Mucosa of descending colon (tissue), 3 donors: Measurements from ENCODE around the gene ARHGEF26. TPM values are rescaled to one million over a fixed set of nuclear protein-coding genes. Genes with fewer than 3 reads are reported as not detected.
A peak's percentile ranks its signal among the peaks of the same experiment; 100 is the strongest.

Experiments used
- ATAC-seq: fragments of 200-7000 bp; cut with Tn5 transposase; one replicate; pipeline ENCODE4 v1.9.1; 2020; ENCODE audit warnings: mild to moderate bottlenecking, moderate library complexity
- DNase-seq, 3 donors: peaks; one replicate each; pipeline ENCODE4 v3.0.0-alpha.2; 2020
- H3K36me3 ChIP-seq: fragments of 200-600 bp; one replicate; pipeline ENCODE4 v1.8.0; 2021; ENCODE audit warnings: low read depth, mild to moderate bottlenecking
- H3K4me1 ChIP-seq: fragments of 200-600 bp; one replicate; pipeline ENCODE4 v1.8.0; 2021; ENCODE audit warnings: low read depth, mild to moderate bottlenecking
- H3K4me3 ChIP-seq: fragments of 200-600 bp; one replicate; pipeline ENCODE4 v1.8.0; 2021; ENCODE audit warnings: mild to moderate bottlenecking
- H3K9me3 ChIP-seq: fragments of 200-600 bp; one replicate; pipeline ENCODE4 v1.8.0; 2021; ENCODE audit warnings: mild to moderate bottlenecking
- CTCF ChIP-seq: fragments of 200-600 bp; IDR thresholded peaks from one replicate; pipeline ENCODE4 v1.8.0; 2022; ENCODE audit warnings: antibody characterized with exemption, mild to moderate bottlenecking
- intact Hi-C, 2 donors: fragments of 100-400 bp; cut with DNase I in 1 of 2; cut with micrococcal nuclease in 1 of 2; formaldehyde crosslinking; loops; one replicate each; pipeline versions ENCODE4 v1.11.0 to v1.11.1; 2022; cut with DNase I, micrococcal nuclease
- total RNA-seq, 3 donors: library from RNA; stranded (reverse); fragmentation: NEBNext Ultra II Directional in 2 of 3; extraction: Animal tissue kit (Norgen Biotek cat#: 25700) in 2 of 3; gene quantifications; one replicate each; pipeline versions ENCODE4 v1.2.1 to v1.2.4, GENCODE V29; 2021 to 2023
- donor health status: DM: no; HTN: no; CAD: no; lungs with moderate emphysema.
- donor health status: DM: no; HTN: no; CAD: no.
- donor health status: DM: no; HTN: yes; CAD: no.

ARHGEF26 gene
- total RNA-seq, 3 donors from 2014 or later = 3.0 to 46.4 (median 6.8) TPM

GRCh38 chr3:154252759-154253638 is 131.8 kb downstream of the ARHGEF26 start:
- TF ChIP-seq CTCF = peak; percentile 64
- Histone ChIP-seq H3K4me3 (no peak overlapping the region), H3K4me1 (no peaks in the 10 kb centered on the region), H3K36me3 (no peaks in the 10 kb centered on the region), H3K9me3 (no peaks in the 10 kb centered on the region)
- intact Hi-C loops = loop anchor here (5.0 to 10.0 kb wide), 3 partner anchors 156 to 258 kb away; no protein-coding TSS in a partner anchor
- DNase-seq (peak; percentile 81 to 97 (median 90)), ATAC-seq (peak; percentile 98)

GRCh38 chr3:154254527-154254926 is 133.3 kb downstream of the ARHGEF26 start:
- ATAC-seq (no peak), DNase-seq (no peak)
- no peak for TF ChIP-seq CTCF
- Histone ChIP-seq H3K4me3 (no peak overlapping the region), H3K4me1 (no peaks in the 10 kb centered on the region), H3K36me3 (no peaks in the 10 kb centered on the region), H3K9me3 (no peaks in the 10 kb centered on the region)
- intact Hi-C loops = loop anchor here (5.0 to 10.0 kb wide), 3 partner anchors 157 to 260 kb away; no protein-coding TSS in a partner anchor

- Histone ChIP-seq H3K36me3 (peaks cover 12% of the 10 kb centered on the region), H3K4me1 (no peaks in the 10 kb centered on the region), H3K9me3 (peaks cover under 1% of the 10 kb centered on the region), H3K4me3 (no peak overlapping the region)
- DNase-seq (no peak), ATAC-seq (no peak)
- intact Hi-C loops = no loop called here
- no peak for TF ChIP-seq CTCF
These were observed 152.2 kb downstream of the ARHGEF26 start for GRCh38 chr3:154273381-154273780.

DNA sequence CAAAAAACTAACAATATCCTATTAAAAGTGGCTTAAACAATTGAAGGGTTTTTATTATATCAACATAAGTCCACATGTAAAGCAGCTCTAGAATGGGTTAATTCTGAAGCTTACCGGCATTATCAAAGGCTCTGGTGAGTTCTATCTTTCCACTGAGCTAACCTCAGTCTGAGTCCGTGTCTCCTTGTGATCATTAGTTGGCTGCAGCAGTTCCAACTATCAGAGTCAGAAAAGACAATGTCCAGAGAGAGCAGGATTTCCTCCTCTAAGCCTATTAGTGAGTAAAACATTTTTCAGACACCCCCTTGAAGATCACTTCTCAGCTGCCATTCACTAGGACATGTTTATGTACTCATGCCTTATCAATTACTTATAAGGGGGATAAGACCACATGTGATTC is 153.2 kb downstream of the ARHGEF26 start:
- Histone ChIP-seq H3K36me3 (peaks cover 12% of the 10 kb centered on the region), H3K9me3 (no peaks in the 10 kb centered on the region), H3K4me1 (no peaks in the 10 kb centered on the region), H3K4me3 (no peak overlapping the region)
- no peak for ATAC-seq
- intact Hi-C loops = no loop called here
- TF ChIP-seq CTCF = no peak
- no peak for DNase-seq

GRCh38 chr3:154275292-154275691 is 154.1 kb downstream of the ARHGEF26 start:
- ATAC-seq (no peak), DNase-seq (no peak)
- TF ChIP-seq CTCF = no peak
- H3K9me3 ChIP-seq = no peaks in the 10 kb centered on the region
- H3K4me1 ChIP-seq = no peaks in the 10 kb centered on the region
- H3K4me3 ChIP-seq = no peak overlapping the region
- intact Hi-C loops = no loop called here
- peaks cover 12% of the 10 kb centered on the region for H3K36me3 ChIP-seq
